Activated CD4-positive, alpha-beta T cell treated with anti-CD3 and anti-CD28 coated beads for 36 hours (primary cell): ENCODE measurements around the gene SMIM35. TPM values are rescaled to one million over a fixed set of nuclear protein-coding genes. Genes with fewer than 3 reads are reported as not detected.
A peak's percentile ranks its signal among the peaks of the same experiment; 100 is the strongest.

ENCODE experiments used
- ATAC-seq: fragments of 200-7000 bp; cut with Tn5 transposase; one replicate; pipeline ENCODE4 v1.10.0; 2021; ENCODE audit warnings: mild to moderate bottlenecking, moderate library complexity
- CTCF ChIA-PET: fragments of 350-600 bp; sonication (Branson Sonifier 250); formaldehyde crosslinking; loops from one replicate; lab custom pipeline; 2021; ENCODE audit warnings: antibody characterized with exemption; lab: Charles Lee
- POLR2A ChIA-PET: fragments of 350-600 bp; sonication (Branson Sonifier 250); formaldehyde crosslinking; loops from one replicate; lab custom pipeline; 2021; ENCODE audit warnings: antibody characterized with exemption, inconsistent platforms; lab: Charles Lee
- DNase-seq: peaks from one replicate; pipeline ENCODE4 v3.0.0-alpha.2; 2020
- H3K27ac Mint-ChIP-seq: one replicate; pipeline ENCODE4 v1.8.0; 2021; ENCODE audit warnings: mixed read lengths
- H3K27me3 Mint-ChIP-seq: one replicate; pipeline ENCODE4 v1.8.0; 2021; ENCODE audit warnings: mixed read lengths
- H3K36me3 Mint-ChIP-seq: one replicate; pipeline ENCODE4 v1.8.0; 2021; ENCODE audit warnings: low read depth, mixed read lengths
- H3K4me1 Mint-ChIP-seq: one replicate; pipeline ENCODE4 v1.8.0; 2021; ENCODE audit warnings: mixed read lengths
- H3K4me3 Mint-ChIP-seq: one replicate; pipeline ENCODE4 v1.8.0; 2021; ENCODE audit warnings: mild to moderate bottlenecking, moderate library complexity, mixed read lengths
- H3K9me3 Mint-ChIP-seq: one replicate; pipeline ENCODE4 v1.8.0; 2021; ENCODE audit warnings: low read depth, mixed read lengths
- intact Hi-C, 2 experiments: fragments of 100-400 bp; cut with DNase I in 1 of 2; cut with micrococcal nuclease in 1 of 2; formaldehyde crosslinking; loops; one replicate each; pipeline versions ENCODE4 v1.14.2 to v1.15.1; 2022 to 2024; cut with DNase I, micrococcal nuclease
- total RNA-seq, 2 experiments: library from RNA; stranded (reverse); gene quantifications; one replicate each; pipeline ENCODE4 v1.2.3, GENCODE V29; 2021

The SMIM35 gene
- total RNA-seq, 2 experiments from 2014 or later: 0.09 TPM; not detected in 1

DNA sequence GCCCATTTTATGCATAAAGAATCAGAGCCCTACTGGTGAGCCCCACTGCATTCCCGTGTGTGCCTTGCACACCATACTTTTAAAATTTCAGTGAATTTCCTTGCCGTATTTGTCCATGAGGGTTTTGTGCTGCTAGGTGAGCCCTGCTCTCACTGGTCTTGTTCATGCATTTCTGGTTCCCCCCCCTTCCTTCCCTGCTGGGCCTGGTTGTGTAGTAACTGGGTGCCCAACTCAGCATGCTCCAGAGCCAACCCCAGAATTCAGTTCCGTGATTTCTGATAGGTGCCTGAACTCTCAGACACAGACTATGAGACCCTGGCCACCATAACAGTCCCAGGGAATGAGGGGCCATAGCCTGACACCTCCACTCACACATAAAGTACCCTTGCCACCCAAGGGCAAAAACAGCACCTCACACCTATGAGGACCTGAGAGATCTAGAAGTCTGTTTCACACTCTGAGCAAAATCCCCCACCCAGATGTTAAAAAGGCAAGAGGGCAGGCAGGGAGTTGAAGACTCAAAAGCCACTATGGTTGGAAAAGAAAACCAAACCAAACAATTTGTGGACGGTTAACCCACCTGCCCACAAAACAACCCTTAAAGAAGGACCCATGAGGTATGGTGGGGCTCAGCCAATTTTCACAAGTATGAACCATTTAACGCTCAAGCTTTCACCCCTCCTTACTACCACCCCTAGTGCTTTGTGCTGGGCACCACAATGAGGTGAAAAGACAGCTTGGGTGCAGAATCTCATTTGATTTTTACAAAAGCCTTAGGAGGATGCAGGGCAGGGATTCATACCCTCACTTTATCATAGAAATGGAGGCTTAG is 117.4 kb downstream of the SMIM35 start:
- POLR2A ChIA-PET: interaction anchor here (0.7 kb wide), 1 partner anchor 18 kb away, joined by 4 read pairs; no protein-coding TSS in a partner anchor

DNA sequence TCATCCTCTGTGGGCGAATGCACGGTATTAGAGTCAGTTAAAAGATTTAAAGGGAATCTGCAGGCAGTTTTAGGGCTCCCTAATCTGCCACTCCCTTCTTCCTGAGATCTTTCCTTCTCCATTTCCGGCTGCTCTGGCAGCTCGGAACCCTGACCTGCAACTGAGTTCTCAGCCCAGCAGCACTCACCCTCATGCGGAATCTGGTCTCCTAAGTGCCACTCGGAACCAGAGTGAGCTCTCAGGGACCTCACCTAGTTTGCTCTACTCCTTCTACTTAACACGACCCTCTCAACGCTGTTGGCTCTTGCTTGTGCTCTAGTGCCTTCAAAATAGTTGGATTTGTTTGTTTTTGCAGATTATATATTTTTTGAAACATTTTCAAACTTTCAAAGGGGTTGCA is 119.9 kb downstream of the SMIM35 start:
- ChIA-PET CTCF (interaction anchor here (0.6 to 0.9 kb wide), 2 partner anchors 61 to 86 kb away, joined by 3 read pairs; no protein-coding TSS in a partner anchor), POLR2A (no interaction called here)
- H3K4me3 Mint-ChIP-seq: no peak overlapping the region
- H3K27me3 Mint-ChIP-seq: no peaks in the 10 kb centered on the region
- H3K27ac Mint-ChIP-seq: no peak overlapping the region
- no peak for DNase-seq
- H3K36me3 Mint-ChIP-seq: no peaks in the 10 kb centered on the region
- intact Hi-C loops: no loop called here
- ATAC-seq: no peak
- peaks cover 34% of the 10 kb centered on the region for H3K4me1 Mint-ChIP-seq
- H3K9me3 Mint-ChIP-seq: no peaks in the 10 kb centered on the region

More for the DNA sequence above, 117.4 kb downstream of the SMIM35 start:
- Mint-ChIP-seq H3K4me3 (no peak overlapping the region), H3K27ac (peak overlapping the region; percentile 68), H3K27me3 (no peaks in the 10 kb centered on the region), H3K36me3 (no peaks in the 10 kb centered on the region), H3K4me1 (peaks cover 55% of the 10 kb centered on the region), H3K9me3 (no peaks in the 10 kb centered on the region)
- ATAC-seq (no peak), DNase-seq (no peak)
- CTCF ChIA-PET: interaction anchor here (0.7 to 1.6 kb wide), 3 partner anchors 9 to 84 kb away, joined by 3 to 7 read pairs (median 4); no protein-coding TSS in a partner anchor
- intact Hi-C loops: no loop called here

DNA sequence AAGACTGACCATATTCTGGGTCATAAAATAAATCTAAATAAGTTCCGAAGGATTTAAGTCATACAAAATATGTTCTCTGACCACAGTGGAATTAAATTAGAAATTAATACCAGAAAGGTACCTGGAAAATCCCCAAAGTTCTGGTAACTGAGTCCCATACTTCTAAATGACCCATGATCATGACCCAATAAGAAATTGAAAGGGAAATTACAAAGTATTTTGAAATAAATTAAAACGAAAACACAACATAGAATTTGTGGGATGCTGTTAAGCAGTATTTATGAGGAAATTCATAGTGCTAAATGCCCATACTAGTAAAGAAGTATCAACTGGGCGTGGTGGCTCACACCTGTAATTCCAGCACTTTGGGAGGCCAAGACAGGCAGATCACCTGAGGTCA is 123.9 kb downstream of the SMIM35 start:
- H3K36me3 Mint-ChIP-seq: peaks cover 16% of the 10 kb centered on the region
- ATAC-seq (no peak), DNase-seq (no peak)
- no peak overlapping the region for H3K27ac Mint-ChIP-seq
- CTCF ChIA-PET: no interaction called here
- POLR2A ChIA-PET: no interaction called here
- H3K4me3 Mint-ChIP-seq: no peak overlapping the region
- intact Hi-C loops: no loop called here
- no peaks in the 10 kb centered on the region for H3K27me3 Mint-ChIP-seq
- peaks cover 14% of the 10 kb centered on the region for H3K9me3 Mint-ChIP-seq
- peaks cover 26% of the 10 kb centered on the region for H3K4me1 Mint-ChIP-seq

DNA sequence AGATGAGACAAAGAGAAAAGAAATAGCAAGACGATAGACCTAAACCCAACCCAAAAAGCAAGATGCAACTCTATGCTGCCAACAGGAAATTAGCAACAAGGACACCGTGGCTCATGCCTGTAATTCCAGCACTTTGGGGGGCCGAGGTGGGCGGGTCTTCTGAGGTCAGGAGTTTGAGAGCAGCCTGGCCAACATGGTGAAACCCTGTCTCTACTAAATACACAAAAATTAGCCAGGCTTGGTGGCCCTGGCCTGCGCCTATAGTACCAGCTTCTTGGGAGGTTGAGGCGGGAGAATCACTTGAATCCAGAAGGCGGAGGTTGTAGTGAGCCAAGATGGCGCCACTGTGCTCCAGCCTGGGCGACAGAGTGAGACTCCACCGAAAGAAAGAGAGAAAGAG is 124.9 kb downstream of the SMIM35 start:
- intact Hi-C loops: no loop called here
- CTCF ChIA-PET: interaction anchor here (0.9 to 2.5 kb wide), 3 partner anchors 15 to 91 kb away, joined by 5 to 23 read pairs (median 5); no protein-coding TSS in a partner anchor
- POLR2A ChIA-PET: no interaction called here

GRCh38 chr11:117960406-117960805 is 126.4 kb downstream of the SMIM35 start:
- ChIA-PET POLR2A (interaction anchor here (0.6 to 1.3 kb wide), 5 partner anchors 9 to 862 kb away, joined by 3 to 5 read pairs (median 4); no protein-coding TSS in a partner anchor), CTCF (interaction anchor here (0.6 to 2.5 kb wide), 12 partner anchors 9 to 155 kb away, joined by 3 to 23 read pairs (median 4); partner anchors contain the start of gene IL10RA)
- DNase-seq (no peak), ATAC-seq (peak; percentile 53)
- Mint-ChIP-seq H3K27ac (peak overlapping the region; percentile 75), H3K4me3 (no peak overlapping the region), H3K27me3 (no peaks in the 10 kb centered on the region), H3K9me3 (peaks cover 15% of the 10 kb centered on the region), H3K4me1 (peaks cover 33% of the 10 kb centered on the region), H3K36me3 (peaks cover 22% of the 10 kb centered on the region)
- intact Hi-C loops: no loop called here

More for the DNA sequence above, 124.9 kb downstream of the SMIM35 start:
- Mint-ChIP-seq H3K27ac (no peak overlapping the region), H3K27me3 (no peaks in the 10 kb centered on the region), H3K9me3 (peaks cover 14% of the 10 kb centered on the region), H3K36me3 (peaks cover 19% of the 10 kb centered on the region), H3K4me1 (peaks cover 26% of the 10 kb centered on the region), H3K4me3 (no peak overlapping the region)
- DNase-seq: no peak
- ATAC-seq: no peak

DNA sequence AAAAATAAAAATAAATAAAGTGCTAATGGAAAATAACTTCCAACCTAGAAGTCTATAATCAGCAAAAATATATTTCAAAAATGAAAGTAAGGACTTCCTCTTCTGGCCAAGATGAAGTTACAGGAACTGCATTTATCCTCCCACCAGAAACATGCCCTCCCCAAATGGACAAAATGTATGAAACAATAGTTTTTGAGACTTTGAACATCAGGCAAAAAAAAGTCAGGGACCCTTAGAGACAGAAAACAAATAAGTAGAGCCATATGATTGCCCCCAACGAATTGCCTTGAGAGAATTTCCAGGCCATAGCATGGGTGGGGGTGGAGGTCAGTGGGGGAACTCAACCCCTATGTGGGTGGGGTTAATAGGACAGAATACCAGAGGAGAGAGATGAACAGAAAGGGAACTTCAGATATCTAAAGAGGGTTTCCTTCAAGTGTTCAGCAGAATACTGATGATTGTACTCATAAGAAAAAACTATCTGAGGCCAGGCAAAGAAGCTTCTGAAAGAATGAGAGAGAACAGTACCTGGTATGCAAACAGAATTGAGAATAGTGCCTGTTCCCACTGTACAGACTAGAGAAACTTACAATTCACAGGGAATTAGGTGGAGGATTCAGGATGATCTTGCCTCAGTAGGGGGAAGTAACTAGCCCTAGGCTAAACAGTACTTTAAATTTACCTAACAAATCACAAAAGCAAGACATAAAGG is 127.2 kb downstream of the SMIM35 start:
- CTCF ChIA-PET: interaction anchor here (1.0 to 2.5 kb wide), 7 partner anchors 8 to 152 kb away, joined by 3 to 23 read pairs (median 4); partner anchors contain the start of gene IL10RA
- Mint-ChIP-seq H3K4me3 (peak overlapping the region; percentile 11), H3K4me1 (peaks cover 35% of the 10 kb centered on the region), H3K27me3 (no peaks in the 10 kb centered on the region), H3K27ac (peak overlapping the region; percentile 75), H3K36me3 (peaks cover 22% of the 10 kb centered on the region), H3K9me3 (peaks cover 15% of the 10 kb centered on the region)
- ATAC-seq: peak; percentile 72
- intact Hi-C loops: loop anchor here in 1 of 2 experiments (10.0 kb wide), 1 partner anchor 915 kb away; no protein-coding TSS in a partner anchor
- POLR2A ChIA-PET: interaction anchor here (0.6 to 1.3 kb wide), 4 partner anchors 8 to 480 kb away, joined by 3 to 5 read pairs (median 4); no protein-coding TSS in a partner anchor
- DNase-seq: no peak

DNA sequence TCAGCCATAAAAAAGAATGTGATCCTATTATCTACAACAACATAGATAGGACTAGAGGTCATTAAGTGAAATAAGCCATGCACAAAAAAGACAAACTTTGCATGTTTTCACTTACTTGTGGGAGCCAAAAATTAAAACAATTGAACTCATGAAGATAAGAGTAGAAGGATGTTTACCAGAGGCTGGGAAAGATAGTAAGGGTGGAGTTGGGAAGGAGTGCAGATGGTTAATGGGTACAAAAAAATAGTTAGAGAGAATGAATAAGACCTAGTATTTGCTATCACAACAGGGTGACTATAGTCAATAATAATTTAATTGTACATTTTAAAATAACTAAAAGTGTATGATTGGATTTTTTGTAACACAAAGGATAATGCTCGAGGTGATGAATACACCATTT is 127.8 kb downstream of the SMIM35 start:
- ATAC-seq (no peak), DNase-seq (no peak)
- Mint-ChIP-seq H3K27ac (peak overlapping the region; percentile 45), H3K27me3 (no peaks in the 10 kb centered on the region), H3K9me3 (peaks cover 15% of the 10 kb centered on the region), H3K4me1 (peaks cover 41% of the 10 kb centered on the region), H3K36me3 (peaks cover 22% of the 10 kb centered on the region), H3K4me3 (no peak overlapping the region)
- ChIA-PET CTCF (no interaction called here), POLR2A (no interaction called here)
- intact Hi-C loops: loop anchor here in 1 of 2 experiments (10.0 kb wide), 1 partner anchor 916 kb away; no protein-coding TSS in a partner anchor

Other genes with a start within 250 kb of the SMIM35 start
- gene FXYD6, start 210.3 kb downstream of the SMIM35 start, total RNA-seq: under 1 TPM; 0.46 to 0.47 TPM
- 1 to 10 TPM; 1.7 TPM for gene TMPRSS13, start 157.6 kb downstream of the SMIM35 start, total RNA-seq
- gene IL10RA, start 100.6 kb downstream of the SMIM35 start, total RNA-seq: 10 to 100 TPM; 57.1 to 79.4 TPM
- gene TMPRSS4, start 9.9 kb downstream of the SMIM35 start, total RNA-seq: not detected
- gene SCN4B, start 65.9 kb upstream of the SMIM35 start, total RNA-seq: under 1 TPM; 0.26 to 0.27 TPM
- not detected for gene SCN2B, start 89.7 kb upstream of the SMIM35 start, total RNA-seq
- 100 to 1,000 TPM; 168 to 193 TPM for gene JAML, start 138.0 kb upstream of the SMIM35 start, total RNA-seq
- 10 to 100 TPM; 45.9 to 53.2 TPM for gene MPZL3, start 165.4 kb upstream of the SMIM35 start, total RNA-seq
- gene MPZL2, start 177.3 kb upstream of the SMIM35 start, total RNA-seq: 10 to 100 TPM; 26.7 to 30.1 TPM
- gene CD3E, start 217.8 kb upstream of the SMIM35 start, total RNA-seq: 100 to 1,000 TPM; 400 to 530 TPM